SK-N-SH (cell line): ENCODE data around the gene ABCB10.
"Not testable (repeated sequence)": the region's sequence is repeated elsewhere in the genome, so short reads cannot be mapped to it uniquely, and the experiment has no call there.

ENCODE experiments used
- CTCF ChIP-seq: fragments of 200-600 bp; sonication (generic); IDR thresholded peaks from 2 replicates; pipeline ENCODE4 v1.6.1; 2017; ENCODE audit warnings: antibody characterized with exemption, mild to moderate bottlenecking, moderate library complexity
- EP300 ChIP-seq, 2 experiments: IDR thresholded peaks; 2 replicates each; pipeline versions ENCODE4 v1.4.0 to v1.6.1; 2012; ENCODE audit warnings: borderline replicate concordance in 1 of 2, low read depth in 1 of 2, low read length in 1 of 2
- FOSL2 ChIP-seq: IDR thresholded peaks from 2 replicates; pipeline ENCODE4 v1.4.0; 2012; ENCODE audit warnings: low read depth, mild to moderate bottlenecking, moderate library complexity, borderline replicate concordance
- FOXJ3 ChIP-seq: sonication (generic); formaldehyde crosslinking; IDR thresholded peaks from 2 replicates; pipeline ENCODE4 v1.5.1; 2020; ENCODE audit warnings: mild to moderate bottlenecking, missing genetic modification reagents
- MEF2A ChIP-seq: IDR thresholded peaks from 2 replicates; pipeline ENCODE4 v1.4.0; 2012; ENCODE audit warnings: low read depth, borderline replicate concordance
- MXI1 ChIP-seq: IDR thresholded peaks from 2 replicates; pipeline ENCODE4 v1.6.1; 2012; ENCODE audit warnings: mild to moderate bottlenecking, low read depth, low read length, improper control_type of control experiment
- POLR2AphosphoS5 ChIP-seq: IDR thresholded peaks from 2 replicates; pipeline ENCODE4 v1.6.1; 2012; ENCODE audit warnings: low read depth, low read length
- SIN3A ChIP-seq: IDR thresholded peaks from 2 replicates; pipeline ENCODE4 v1.6.1; 2012; ENCODE audit warnings: low read depth, mild to moderate bottlenecking, low read length, moderate library complexity, borderline replicate concordance
- TCF12 ChIP-seq: IDR thresholded peaks from 2 replicates; pipeline ENCODE4 v1.4.0; 2012
- TEAD4 ChIP-seq: IDR thresholded peaks from 2 replicates; pipeline ENCODE4 v1.4.0; 2012; ENCODE audit warnings: mild to moderate bottlenecking, borderline replicate concordance; ENCODE audit not compliant: insufficient read depth
- TF ChIP-seq, protein P1 (sequence below): fragments of 150-350 bp; IDR thresholded peaks from 2 replicates; pipeline ENCODE4 v1.6.1; 2017; ENCODE audit warnings: antibody characterized with exemption, low read length, low read depth, borderline replicate concordance
- TF ChIP-seq, protein P2 (sequence below): IDR thresholded peaks from 2 replicates; pipeline ENCODE4 v1.4.0; 2012; ENCODE audit warnings: low read depth, borderline replicate concordance

DNA sequence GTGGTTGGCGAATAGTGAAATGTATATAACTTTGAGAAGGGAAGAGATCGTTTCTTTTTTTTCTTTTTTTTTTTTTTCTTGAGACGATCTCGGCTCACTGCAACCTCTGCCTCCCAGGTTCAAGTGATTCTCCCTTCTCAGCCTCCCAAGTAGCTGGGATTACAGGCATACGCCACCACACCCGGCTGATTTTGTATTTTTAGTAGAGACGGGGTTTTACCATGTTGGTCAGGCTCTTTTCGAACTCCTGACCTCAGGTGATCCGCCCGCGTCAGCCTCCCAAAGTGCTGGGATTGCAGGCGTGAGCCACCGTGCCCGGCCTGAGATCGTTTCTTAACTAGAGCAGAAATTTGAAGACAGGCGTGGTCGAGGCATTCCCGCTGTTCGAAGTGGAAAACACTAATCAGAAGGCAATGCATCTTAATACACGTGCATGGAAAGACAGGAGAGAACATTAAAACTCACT, 862 bp upstream of the ABCB10 start:
- TF ChIP-seq CTCF; MXI1; MEF2A; FOXJ3; SIN3A; POLR2AphosphoS5; EP300 (IDR thresholded peaks at IDR 0.05; ENCODE audit: borderline replicate concordance in 1 of 2, low read depth in 1 of 2, low read length in 1 of 2); TEAD4; FOSL2; TCF12: not testable (repeated sequence)
- TF ChIP-seq, protein P1, sequence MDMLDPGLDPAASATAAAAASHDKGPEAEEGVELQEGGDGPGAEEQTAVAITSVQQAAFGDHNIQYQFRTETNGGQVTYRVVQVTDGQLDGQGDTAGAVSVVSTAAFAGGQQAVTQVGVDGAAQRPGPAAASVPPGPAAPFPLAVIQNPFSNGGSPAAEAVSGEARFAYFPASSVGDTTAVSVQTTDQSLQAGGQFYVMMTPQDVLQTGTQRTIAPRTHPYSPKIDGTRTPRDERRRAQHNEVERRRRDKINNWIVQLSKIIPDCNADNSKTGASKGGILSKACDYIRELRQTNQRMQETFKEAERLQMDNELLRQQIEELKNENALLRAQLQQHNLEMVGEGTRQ: not testable (repeated sequence)
- TF ChIP-seq, protein P2, sequence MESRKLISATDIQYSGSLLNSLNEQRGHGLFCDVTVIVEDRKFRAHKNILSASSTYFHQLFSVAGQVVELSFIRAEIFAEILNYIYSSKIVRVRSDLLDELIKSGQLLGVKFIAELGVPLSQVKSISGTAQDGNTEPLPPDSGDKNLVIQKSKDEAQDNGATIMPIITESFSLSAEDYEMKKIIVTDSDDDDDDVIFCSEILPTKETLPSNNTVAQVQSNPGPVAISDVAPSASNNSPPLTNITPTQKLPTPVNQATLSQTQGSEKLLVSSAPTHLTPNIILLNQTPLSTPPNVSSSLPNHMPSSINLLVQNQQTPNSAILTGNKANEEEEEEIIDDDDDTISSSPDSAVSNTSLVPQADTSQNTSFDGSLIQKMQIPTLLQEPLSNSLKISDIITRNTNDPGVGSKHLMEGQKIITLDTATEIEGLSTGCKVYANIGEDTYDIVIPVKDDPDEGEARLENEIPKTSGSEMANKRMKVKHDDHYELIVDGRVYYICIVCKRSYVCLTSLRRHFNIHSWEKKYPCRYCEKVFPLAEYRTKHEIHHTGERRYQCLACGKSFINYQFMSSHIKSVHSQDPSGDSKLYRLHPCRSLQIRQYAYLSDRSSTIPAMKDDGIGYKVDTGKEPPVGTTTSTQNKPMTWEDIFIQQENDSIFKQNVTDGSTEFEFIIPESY: not testable (repeated sequence)
